ENCODE data around the gene FABP3. TPM values are rescaled to one million over a fixed set of nuclear protein-coding genes. Genes with fewer than 3 reads are reported as not detected.

The FABP3 gene
- total RNA-seq, 6 donors from 2014 or later = 4.2 to 98.9 (median 27.2) TPM

Other genes starting within 250 kb of the FABP3 start
- under 1 TPM in 2 of 6 donors, not detected in 4; 0.13 to 0.31 TPM for gene NKAIN1, start 133.2 kb downstream of the FABP3 start, total RNA-seq
- gene SNRNP40, start 76.3 kb downstream of the FABP3 start, total RNA-seq = 10 to 100 TPM; 19.4 to 58.7 (median 44.1) TPM
- gene ZCCHC17, start 76.0 kb downstream of the FABP3 start, total RNA-seq = 10 to 100 TPM in 5 of 6 donors, 1 to 10 TPM in 1; 4.3 to 19.9 (median 17.8) TPM
- 10 to 100 TPM; 32.3 to 45.9 (median 42.1) TPM for gene SERINC2, start 40.1 kb upstream of the FABP3 start, total RNA-seq
- 100 to 1,000 TPM in 3 of 6 donors, 10 to 100 TPM in 3; 71.3 to 191 (median 120) TPM for gene TINAGL1, start 203.4 kb upstream of the FABP3 start, total RNA-seq
- gene HCRTR1, start 244.6 kb upstream of the FABP3 start, total RNA-seq = 1 to 10 TPM in 1 of 6 donors, not detected in 5; 2.1 TPM